HCT116 (cell line): ENCODE data around the gene LZTR1.

Experiments used
- CTCF ChIP-seq, 3 experiments: fragments of 200-600 bp in 1 of 3; sonication (generic) in 1 of 3; IDR thresholded peaks in 2 of 3; conservative IDR thresholded peaks in 1 of 3; 2 replicates each; pipeline ENCODE4 v1.5.1; 2012 to 2017; ENCODE audit warnings: low read depth in 2 of 3, low read length in 2 of 3, antibody characterized with exemption in 1 of 3, borderline replicate concordance in 1 of 3, control low read depth in 1 of 3, mild to moderate bottlenecking in 1 of 3, mixed read lengths in 1 of 3, mixed run types in 1 of 3, moderate library complexity in 1 of 3; ENCODE audit not compliant: insufficient read depth in 1 of 3
- POLR2A ChIP-seq: IDR thresholded peaks from 2 replicates; pipeline ENCODE4 v1.7.0; 2011; ENCODE audit warnings: borderline replicate concordance; ENCODE audit not compliant: insufficient read depth, insufficient read length; ENCODE audit errors: extremely low read depth
- POLR2AphosphoS5 ChIP-seq: IDR thresholded peaks from 2 replicates; pipeline ENCODE4 v1.6.1; 2011; ENCODE audit warnings: mild to moderate bottlenecking, low read depth, low read length, moderate library complexity

- TF ChIP-seq CTCF (IDR thresholded peaks at IDR 0.05 in 2 of 3, conservative IDR thresholded peaks at IDR 0.05 in 1 of 3; ENCODE audit: borderline replicate concordance in 1 of 3, insufficient read depth in 1 of 3, low read depth in 2 of 3, low read length in 2 of 3) (peak; percentile 23 to 65 (median 60); a peak in 5 of 6 replicates), POLR2A (no peak), POLR2AphosphoS5 (no peak)
Observed at GRCh38 chr22:21020802-21021429, 38.8 kb downstream of the LZTR1 start.
